Measurements from ENCODE around the gene DIP2C.

DIP2C gene

GRCh38 chr10:625751-626711 is 63.4 kb downstream of the DIP2C start:
- DNase-seq (ENCODE audit: low read depth), result no peak
- TF ChIP-seq, protein P1, sequence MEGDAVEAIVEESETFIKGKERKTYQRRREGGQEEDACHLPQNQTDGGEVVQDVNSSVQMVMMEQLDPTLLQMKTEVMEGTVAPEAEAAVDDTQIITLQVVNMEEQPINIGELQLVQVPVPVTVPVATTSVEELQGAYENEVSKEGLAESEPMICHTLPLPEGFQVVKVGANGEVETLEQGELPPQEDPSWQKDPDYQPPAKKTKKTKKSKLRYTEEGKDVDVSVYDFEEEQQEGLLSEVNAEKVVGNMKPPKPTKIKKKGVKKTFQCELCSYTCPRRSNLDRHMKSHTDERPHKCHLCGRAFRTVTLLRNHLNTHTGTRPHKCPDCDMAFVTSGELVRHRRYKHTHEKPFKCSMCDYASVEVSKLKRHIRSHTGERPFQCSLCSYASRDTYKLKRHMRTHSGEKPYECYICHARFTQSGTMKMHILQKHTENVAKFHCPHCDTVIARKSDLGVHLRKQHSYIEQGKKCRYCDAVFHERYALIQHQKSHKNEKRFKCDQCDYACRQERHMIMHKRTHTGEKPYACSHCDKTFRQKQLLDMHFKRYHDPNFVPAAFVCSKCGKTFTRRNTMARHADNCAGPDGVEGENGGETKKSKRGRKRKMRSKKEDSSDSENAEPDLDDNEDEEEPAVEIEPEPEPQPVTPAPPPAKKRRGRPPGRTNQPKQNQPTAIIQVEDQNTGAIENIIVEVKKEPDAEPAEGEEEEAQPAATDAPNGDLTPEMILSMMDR (IDR thresholded peaks at IDR 0.05; ENCODE audit: control insufficient read depth, extremely low read depth, insufficient read depth), result no peak
- no peak overlapping the region for H3K4me3 ChIP-seq (ENCODE audit: low read depth, low read length)

GRCh38 chr10:625333-625696 is 64.2 kb downstream of the DIP2C start:
- no peak overlapping the region for H3K4me3 ChIP-seq (ENCODE audit: low read depth, low read length)
- no peak for DNase-seq (ENCODE audit: low read depth)
- TF ChIP-seq, protein P1 (IDR thresholded peaks at IDR 0.05; ENCODE audit: control insufficient read depth, extremely low read depth, insufficient read depth), result no peak

GRCh38 chr10:624605-625332 is 64.7 kb downstream of the DIP2C start:
- TF ChIP-seq, protein P1 (IDR thresholded peaks at IDR 0.05; ENCODE audit: control insufficient read depth, extremely low read depth, insufficient read depth), result no peak
- no peak overlapping the region for H3K4me3 ChIP-seq (ENCODE audit: low read depth, low read length)
- no peak for DNase-seq (ENCODE audit: low read depth)

DNA sequence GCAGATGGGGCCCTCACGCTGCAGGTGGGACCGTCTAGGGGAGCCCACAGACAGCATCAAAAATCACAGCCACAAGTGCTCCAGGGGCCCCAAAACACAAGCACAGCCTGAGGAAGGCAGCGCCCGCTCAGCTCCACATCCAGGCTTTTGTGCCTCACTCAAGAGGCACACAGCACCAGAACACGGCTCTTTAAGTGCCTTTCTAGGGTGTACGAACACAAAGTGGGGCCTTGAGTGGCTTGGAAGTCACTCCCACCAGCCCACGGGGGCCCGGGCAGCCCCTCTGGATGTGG is 65.2 kb downstream of the DIP2C start:
- TF ChIP-seq, protein P1 (IDR thresholded peaks at IDR 0.05; ENCODE audit: control insufficient read depth, extremely low read depth, insufficient read depth), result no peak
- H3K4me3 ChIP-seq (ENCODE audit: low read depth, low read length), result no peak overlapping the region
- DNase-seq (ENCODE audit: low read depth), result no peak

GRCh38 chr10:623477-624311 is 65.8 kb downstream of the DIP2C start:
- DNase-seq (ENCODE audit: low read depth), result no peak
- TF ChIP-seq, protein P1 (IDR thresholded peaks at IDR 0.05; ENCODE audit: control insufficient read depth, extremely low read depth, insufficient read depth), result no peak
- no peak overlapping the region for H3K4me3 ChIP-seq (ENCODE audit: low read depth, low read length)

DNA sequence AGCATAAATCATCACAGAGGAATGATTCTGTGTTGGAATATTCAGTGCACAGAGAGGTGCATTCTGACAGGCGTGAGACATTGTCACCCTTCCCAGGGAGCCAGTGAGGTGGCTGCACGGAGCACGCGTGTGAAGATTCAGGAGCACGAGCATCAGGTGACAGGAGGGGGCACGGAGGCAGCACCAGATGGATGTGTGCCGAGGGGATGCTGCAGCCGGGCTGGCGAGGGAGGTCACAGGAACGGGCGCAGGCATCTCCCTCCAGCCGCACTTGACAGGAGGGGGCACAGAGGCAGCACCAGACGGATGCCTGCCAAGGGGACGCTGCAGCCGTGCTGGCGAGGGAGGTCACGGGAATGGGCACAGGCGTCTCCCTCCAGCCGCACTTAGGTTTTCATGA is 66.5 kb downstream of the DIP2C start:
- DNase-seq (ENCODE audit: low read depth), result no peak
- TF ChIP-seq, protein P1 (IDR thresholded peaks at IDR 0.05; ENCODE audit: control insufficient read depth, extremely low read depth, insufficient read depth), result no peak

More for the DNA sequence above, 66.5 kb downstream of the DIP2C start:
- H3K4me3 ChIP-seq (ENCODE audit: low read depth, low read length), result no peak overlapping the region
